Stimulated activated CD4-positive, alpha-beta T cell treated with anti-CD3 and anti-CD28 coated beads, Interleukin-15, amount 100 ng/mL, for 24 hours (primary cell): Measurements from ENCODE around the gene NFE2L3.
"Not testable (repeated sequence)": the region's sequence is repeated elsewhere in the genome, so short reads cannot be mapped to it uniquely, and the experiment has no call there.

ENCODE experiments used
- DNase-seq: peaks from one replicate; pipeline ENCODE4 v3.0.0-alpha.2; 2020

The NFE2L3 gene

DNA sequence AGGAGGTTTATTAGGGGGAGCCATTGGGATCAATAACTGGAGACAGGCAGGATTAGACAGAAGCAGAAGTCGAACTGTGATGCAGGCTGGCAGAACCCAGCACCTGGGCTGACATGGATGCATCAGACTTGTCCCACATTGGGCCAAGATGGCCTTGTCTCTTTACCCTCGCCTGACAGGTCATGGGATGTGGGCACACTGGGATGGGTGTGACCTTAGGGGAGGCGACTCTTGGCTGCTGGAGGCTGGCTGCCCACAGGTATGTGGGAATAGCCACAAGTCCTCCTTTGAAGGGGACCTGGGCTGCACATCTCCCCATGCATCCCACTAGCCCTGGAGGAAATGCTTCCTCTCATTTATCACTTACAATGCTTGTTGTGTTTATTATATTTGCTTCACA is 17.3 kb downstream of the NFE2L3 start:
- DNase-seq, result no peak

DNA sequence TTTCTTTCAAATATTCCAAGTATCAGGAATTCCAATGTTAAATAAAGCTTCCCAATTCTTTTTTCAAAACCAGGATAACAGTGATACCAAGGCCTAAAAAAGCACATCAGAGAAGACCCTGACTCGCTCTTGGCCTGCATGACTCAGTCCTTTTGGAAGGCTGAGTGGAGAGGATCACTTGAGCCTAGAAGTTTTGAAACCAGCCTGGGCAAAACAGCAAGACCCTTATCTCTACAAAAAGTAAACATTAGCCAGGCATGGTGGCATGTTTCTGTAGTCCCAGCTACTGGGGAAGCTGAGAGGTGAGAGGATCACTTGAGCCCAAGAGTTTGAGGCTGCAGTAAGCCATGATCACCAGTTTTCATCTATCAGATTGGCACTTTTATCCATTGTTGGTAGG is 18.7 kb downstream of the NFE2L3 start:
- no peak for DNase-seq

DNA sequence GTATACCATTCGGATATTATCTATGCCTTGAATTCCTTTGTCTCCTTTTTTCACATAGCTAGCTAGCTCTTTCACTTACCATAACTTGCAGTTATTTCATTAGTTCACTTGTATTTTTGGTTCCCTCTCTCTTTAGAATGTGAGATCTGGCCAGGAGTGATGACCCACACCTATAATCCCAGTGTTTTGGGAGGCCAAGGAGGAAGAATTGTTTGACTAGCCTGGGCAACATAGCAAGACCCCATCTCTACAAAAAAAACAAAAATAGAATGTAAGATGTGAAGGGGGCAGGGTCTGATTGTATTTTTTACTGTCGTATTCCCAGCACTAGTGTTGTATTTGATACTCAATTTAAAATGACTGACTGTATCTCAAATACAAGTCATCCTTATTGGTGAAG is 19.6 kb downstream of the NFE2L3 start:
- DNase-seq, result no peak

DNA sequence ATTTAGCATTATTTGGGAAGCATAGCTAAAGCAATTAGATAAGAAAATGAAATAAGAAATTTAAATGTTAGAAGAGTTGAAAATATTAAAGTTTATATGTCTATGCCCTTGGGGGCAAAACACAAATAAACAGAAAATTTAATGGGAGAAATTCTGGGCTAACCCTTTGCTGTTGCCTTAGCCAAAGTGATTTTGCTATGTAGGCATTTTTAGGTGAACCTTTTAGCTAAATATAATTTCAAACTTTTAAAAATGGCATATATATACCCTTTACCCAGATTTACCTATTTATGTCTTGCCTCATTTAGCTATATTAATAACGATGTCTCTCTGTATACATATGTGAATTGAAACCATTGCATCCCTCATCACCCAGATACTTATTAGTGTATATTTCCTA is 20.1 kb downstream of the NFE2L3 start:
- no peak for DNase-seq

DNA sequence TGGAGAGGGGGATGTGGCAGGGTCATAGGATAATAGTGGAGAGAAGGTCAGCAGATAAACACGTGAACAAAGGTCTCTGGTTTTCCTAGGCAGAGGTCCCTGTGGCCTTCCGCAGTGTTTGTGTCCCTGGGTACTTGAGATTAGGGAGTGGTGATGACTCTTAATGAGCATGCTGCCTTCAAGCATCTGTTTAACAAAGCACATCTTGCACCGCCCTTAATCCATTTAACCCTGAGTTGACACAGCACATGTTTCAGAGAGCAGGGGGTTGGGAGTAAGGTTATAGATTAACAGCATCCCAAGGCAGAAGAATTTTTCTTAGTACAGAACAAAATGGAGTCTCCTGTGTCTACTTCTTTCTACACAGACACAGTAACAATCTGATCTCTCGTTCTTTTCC is 23.9 kb downstream of the NFE2L3 start:
- DNase-seq, result not testable (repeated sequence)

DNA sequence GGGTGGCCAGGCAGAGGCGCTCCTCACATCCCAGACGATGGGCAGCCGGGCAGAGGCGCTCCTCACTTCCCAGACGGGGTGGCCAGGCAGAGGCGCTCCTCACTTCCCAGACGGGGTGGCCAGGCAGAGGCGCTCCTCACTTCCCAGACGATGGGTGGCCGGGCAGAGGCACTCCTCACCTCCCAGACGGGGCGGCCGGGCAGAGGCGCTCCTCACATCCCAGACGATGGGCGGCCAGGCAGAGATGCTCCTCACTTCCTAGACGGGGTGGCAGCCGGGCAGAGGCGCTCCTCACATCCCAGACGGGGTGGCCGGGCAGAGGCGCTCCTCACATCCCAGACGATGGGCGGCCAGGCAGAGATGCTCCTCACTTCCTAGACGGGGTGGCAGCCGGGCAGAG is 24.7 kb downstream of the NFE2L3 start:
- not testable (repeated sequence) for DNase-seq

DNA sequence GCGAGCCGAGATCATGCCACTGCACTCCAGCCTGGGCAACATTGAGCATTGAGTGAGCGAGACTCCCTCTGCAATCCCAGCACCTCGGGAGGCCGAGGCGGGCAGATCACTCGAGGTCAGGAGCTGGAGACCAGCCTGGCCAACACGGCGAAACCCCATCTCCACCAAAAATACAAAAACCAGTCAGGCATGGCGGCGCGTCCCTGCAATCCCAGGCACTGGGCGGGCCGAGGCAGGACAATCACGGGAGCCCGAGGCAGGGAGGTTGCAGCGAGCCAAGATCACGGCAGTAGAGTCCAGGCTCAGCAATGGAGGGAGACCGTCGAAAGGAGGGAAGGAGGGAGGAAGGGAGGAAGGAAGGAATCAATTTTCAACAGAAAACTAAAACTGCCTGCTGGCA is 25.3 kb downstream of the NFE2L3 start:
- DNase-seq, result not testable (repeated sequence)

DNA sequence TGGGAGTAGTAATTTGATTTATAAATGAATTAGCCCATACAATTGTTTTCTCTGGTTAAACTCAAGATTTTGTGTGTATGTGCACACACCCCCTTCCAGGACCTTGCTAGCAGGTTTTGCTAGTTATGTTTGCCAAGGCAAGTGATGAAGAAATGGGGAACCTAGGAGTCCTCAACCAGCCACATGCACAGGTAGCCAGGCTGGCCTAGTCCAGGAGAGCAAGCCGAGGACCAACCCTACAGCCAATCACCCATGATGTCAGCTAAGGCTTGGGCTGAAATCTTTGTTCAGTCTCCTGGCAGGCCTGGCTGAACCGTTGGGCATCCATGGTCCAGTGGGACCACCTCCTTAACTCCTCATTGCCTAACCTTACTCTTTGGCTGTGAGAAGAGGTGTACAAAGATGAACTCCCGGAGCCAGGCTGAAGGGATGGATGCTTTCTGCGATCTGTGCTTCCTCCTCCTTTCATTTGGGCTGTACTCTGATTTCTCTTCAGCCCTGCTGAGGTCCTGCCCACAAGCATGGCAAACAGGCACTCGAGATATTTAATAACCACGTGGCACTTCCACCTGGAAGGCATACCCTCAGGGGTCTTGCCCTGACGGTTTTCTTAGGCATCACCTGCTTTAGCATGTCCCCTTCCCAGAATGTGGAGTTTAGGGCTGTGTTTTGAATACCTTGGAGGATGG is 26.4 kb downstream of the NFE2L3 start:
- no peak for DNase-seq

DNA sequence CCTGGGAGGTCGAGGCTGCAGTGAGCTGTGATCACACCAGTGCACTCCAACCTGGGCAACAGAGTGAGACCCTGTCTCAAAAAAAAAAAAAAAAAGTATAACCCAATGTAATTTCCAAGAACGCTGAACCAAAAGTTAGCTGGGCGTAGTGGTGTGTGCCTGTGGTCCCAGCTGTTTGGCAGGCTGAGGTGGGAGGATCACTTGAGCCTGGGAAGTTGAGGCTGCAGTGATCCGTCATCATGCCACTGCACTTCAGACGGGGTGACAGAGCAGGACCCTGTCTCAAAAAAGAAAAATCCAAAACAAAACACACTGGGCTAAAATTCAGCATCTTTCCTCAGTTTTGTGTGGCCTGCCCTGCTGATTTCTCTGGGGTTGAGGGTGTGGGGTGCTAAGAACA is 27.4 kb downstream of the NFE2L3 start:
- DNase-seq, result no peak

DNA sequence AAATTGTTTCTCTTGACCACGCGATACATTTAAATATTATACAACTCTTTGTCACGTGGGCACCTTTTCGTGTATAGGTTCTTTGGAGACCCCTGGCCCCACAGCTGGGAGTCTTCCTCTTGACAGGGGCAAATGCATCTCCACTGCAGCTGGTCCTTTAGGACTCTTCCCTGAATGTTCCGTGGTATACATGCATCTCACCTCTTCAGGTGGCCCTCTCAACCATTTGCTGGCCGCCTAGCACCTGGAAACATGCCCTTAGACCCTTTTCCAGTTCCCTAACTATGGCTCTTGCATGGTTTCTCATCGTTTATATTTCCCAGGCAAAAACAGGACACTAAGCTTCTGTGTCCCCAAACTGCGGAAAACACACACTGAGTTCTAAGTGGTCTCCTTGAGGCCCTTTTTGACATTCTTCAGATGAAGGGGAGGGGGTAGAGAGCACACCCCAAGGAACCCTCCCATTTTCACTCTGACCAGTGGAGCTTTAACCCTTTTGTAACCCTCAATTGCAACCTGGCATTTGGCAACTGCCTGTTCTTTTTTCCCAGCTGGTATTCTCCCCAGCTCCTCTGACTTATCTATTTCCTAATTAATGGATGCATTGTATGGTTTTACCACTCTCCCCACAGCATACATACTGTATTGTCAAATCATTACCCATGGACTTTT is 28.0 kb downstream of the NFE2L3 start:
- DNase-seq, result no peak

DNA sequence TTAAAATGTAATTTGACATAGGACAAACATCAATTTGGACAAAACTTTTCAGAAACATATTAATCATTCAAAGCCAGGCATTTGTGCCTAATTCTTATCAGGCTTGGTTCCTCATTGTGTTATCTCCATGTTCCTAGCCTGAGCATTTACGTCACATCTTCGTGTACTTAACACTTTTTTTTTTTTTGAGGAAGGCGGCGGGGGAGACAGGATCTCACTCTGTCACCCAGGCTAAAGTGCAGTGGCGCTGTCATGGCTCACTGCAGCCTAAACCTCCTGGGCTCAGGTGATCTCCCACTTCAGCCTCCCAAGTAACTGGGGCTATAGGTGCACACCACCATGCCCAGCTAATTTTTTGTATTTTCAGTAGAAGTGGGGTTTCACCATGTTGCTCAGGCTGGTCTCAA is 28.8 kb downstream of the NFE2L3 start:
- DNase-seq, result no peak

DNA sequence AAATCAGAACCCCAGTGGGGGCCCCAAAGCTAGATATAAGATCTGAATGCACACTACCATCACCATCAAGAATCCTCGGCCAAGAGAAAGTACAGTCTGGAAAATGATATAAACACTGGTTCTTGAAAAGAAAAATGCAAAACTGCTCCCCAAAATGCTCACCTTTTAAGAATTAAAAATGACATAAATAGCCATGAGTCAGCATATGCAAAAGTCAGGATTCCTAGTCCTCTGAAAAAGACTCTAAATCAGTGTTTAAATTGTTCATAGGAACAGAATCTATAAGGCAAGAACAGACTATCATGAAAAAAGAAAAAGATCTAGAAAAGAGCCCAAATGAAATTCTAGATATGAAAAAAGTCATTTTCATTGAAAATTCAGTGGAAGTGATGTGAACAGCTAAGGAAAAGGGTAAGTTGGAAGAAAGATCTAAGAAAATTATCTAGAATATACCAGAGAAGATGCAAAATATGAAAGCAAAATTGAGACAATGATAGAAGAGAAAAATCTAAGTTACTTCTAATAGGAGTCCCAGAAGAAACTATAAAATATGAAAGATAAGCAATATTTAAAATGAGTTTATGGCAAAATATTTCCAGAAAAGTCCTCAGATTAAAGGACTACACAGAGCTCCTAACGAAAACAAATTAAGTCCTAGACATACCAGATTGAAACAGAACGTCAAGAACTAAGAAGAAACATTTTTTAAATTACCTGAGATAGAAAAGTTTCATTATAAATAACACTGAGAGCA is 29.7 kb downstream of the NFE2L3 start:
- DNase-seq, result no peak

DNA sequence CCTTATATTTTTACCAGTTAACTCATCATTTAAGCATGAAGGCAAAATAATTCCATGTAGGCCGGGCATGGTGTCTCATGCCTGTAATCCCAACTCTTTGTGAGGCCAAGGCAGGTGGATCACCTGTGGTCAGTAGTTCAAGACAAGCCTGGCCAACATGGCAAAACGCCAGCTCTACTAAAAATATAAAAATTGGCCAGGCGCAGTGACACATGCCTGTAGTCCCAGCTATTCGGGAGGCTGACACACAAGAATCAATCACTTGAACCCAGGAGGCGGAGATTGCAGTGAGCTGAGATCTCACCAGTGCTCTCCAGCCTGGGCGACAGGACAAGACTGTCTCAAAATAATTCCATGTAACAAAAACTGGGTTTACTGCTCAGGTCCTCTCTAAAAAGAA is 30.3 kb downstream of the NFE2L3 start:
- no peak for DNase-seq

DNA sequence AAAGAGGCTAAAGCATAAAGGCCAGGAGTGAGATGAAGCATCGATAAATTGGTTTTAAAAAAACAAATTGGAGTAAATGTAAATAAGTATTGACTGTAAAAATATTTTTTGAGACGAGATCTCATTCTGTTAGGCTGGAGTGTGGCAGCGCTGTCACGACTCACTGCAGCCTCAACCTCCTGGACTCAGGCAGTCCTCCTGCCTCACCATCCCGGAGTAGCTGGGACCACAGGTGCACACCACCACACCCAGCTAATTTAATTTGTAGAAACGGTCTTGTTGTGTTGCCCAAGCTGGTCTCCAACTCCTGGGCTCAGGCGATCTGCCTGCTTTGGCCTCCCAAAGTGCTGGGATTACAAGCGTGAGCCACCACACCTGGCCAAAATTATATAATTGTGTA is 30.7 kb downstream of the NFE2L3 start:
- DNase-seq, result no peak

DNA sequence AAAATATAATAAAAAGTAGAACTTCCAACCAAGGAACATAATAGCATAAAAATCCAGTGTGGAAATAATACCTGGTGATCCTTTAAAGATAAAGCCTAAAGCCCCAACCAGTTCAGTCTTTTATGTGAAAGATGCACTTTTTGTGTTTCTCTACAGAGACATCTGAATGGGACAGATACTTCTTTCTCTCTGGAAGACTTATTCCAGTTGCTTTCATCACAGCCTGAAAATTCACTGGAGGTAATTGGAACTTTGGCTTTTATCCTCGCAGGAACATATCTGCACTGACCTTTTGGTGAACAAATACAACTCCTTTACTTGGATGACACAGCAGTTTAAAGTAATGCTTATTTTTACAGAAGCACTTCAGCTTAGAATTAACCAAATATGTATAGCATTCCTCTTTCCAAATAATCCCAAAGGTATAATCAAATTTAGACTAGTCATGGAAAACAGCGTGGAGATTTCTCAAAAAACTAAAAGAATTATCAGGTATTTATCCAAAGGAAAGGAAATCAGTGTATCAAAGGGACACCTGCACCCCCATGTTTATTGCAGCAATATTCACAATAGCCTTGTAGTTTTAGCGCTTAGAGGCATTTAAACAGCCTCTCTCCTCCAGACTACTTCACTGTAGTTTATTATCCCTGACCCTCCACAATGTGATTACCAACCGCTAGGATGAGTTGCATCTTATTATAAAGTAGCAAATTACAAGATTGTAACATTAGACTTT is 31.7 kb downstream of the NFE2L3 start:
- no peak for DNase-seq

DNA sequence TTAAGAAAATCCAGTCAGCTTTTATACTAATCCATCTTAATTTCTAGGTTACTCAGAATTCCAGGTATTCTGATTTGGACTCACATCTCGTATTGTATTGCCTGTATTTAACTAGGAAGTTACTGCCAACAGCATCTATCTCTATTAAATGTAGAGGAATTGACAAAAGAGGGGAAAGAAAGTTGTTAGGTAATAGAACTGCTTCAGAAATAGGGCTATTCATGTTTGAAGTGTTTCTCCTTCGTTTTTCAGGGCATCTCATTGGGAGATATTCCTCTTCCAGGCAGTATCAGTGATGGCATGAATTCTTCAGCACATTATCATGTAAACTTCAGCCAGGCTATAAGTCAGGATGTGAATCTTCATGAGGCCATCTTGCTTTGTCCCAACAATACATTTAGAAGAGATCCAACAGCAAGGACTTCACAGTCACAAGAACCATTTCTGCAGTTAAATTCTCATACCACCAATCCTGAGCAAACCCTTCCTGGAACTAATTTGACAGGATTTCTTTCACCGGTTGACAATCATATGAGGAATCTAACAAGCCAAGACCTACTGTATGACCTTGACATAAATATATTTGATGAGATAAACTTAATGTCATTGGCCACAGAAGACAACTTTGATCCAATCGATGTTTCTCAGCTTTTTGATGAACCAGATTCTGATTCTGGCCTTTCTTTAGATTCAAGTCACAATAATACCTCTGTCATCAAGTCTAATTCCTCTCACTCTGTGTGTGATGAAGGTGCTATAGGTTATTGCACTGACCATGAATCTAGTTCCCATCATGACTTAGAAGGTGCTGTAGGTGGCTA is 32.5 kb downstream of the NFE2L3 start:
- not testable (repeated sequence) for DNase-seq

DNA sequence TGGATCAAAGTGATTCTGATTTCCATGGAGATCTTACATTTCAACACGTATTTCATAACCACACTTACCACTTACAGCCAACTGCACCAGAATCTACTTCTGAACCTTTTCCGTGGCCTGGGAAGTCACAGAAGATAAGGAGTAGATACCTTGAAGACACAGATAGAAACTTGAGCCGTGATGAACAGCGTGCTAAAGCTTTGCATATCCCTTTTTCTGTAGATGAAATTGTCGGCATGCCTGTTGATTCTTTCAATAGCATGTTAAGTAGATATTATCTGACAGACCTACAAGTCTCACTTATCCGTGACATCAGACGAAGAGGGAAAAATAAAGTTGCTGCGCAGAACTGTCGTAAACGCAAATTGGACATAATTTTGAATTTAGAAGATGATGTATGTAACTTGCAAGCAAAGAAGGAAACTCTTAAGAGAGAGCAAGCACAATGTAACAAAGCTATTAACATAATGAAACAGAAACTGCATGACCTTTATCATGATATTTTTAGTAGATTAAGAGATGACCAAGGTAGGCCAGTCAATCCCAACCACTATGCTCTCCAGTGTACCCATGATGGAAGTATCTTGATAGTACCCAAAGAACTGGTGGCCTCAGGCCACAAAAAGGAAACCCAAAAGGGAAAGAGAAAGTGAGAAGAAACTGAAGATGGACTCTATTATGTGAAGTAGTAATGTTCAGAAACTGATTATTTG is 33.3 kb downstream of the NFE2L3 start:
- DNase-seq, result no peak

DNA sequence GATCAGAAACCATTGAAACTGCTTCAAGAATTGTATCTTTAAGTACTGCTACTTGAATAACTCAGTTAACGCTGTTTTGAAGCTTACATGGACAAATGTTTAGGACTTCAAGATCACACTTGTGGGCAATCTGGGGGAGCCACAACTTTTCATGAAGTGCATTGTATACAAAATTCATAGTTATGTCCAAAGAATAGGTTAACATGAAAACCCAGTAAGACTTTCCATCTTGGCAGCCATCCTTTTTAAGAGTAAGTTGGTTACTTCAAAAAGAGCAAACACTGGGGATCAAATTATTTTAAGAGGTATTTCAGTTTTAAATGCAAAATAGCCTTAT is 33.8 kb downstream of the NFE2L3 start:
- DNase-seq, result no peak

DNA sequence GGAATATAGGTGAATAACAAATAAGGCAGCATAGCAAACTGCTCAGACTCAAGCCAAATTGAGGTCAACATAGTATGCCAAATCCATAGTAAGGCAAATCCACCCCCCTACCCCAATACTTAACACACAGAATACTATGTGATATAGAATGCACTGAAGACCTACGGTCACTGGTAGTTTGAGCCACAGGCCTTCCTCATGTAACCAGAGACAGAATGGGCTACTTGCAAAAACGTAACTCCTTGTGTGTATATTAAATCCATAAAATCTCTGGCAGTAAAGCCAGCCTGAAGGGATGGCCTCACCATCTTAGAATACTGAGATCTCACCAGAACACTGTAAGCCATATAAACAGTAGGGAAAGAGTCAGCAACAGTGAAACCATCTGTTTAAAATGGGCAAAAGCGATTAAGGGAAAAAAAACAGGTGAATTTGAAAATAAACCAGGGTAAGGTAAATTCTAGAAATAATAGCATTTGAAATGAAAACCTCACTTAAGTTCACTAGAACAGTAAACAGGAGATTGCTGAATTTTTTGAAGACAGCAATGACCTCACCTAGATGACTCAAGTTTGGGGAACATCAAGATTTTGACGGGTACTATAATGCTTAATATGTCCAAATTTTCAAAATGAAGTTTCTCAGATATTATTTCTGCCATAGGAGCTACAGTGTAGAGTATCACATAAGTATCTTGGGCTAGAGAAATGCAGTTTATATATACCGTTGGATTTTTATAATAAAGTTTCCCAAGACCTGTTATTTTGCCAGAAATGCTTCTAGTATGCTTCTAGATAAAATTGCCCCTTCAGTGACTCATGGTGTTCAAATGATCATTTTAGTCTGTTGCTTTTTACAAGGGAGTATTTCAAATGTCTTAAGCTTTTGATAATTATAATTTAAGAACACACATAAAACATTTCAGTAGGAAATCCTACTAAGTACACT is 34.6 kb downstream of the NFE2L3 start:
- no peak for DNase-seq

DNA sequence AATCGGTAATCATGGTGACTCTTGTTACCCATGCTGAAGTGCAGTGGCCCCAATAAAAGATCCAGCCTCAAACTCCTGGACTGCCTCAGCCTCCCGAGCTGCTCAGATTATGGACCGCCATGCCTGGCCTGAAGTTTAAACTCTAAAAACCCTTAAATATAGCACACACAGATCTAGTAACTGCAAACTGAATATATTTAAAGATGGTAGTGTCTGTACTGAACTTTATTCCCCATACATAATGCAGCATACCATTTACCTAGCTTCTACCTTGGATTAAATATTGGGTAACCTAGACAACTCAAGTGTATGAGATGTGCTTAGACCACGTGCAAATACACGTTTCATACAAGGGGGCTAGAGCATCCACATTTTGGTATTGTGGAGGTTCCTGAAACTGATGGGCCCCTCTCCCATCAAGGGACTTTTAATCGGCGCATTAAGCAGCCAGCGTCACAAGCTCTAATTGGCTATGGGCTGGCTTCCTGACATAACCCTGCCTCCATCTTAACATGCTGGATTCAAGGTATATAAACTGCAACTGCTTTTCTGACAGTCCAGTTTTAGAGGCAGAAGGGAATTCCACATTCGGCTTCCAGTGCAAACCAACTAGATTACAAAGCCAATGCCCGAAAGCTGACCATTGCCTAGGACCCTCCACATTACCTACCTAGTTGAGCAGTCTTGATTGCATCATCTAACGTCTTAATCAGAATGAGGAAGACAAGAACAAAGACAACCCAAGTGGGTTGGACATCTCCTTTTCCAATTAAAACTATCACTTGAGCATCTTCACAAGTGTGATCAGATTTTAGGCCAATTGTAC is 35.6 kb downstream of the NFE2L3 start:
- DNase-seq, result peak; percentile 43
